Right ventricle myocardium inferior (tissue), 1 donor: ENCODE measurements around the gene NXPE2. TPM values are rescaled to one million over a fixed set of nuclear protein-coding genes. Genes with fewer than 3 reads are reported as not detected.

Experiments
- ATAC-seq: fragments of 200-7000 bp; cut with Tn5 transposase; one replicate; pipeline ENCODE4 v1.9.1; 2020; ENCODE audit warnings: mild to moderate bottlenecking, moderate library complexity
- DNase-seq: peaks from one replicate; pipeline ENCODE4 v3.0.0; 2021; ENCODE audit errors: missing footprints
- intact Hi-C: fragments of 100-400 bp; cut with DNase I; formaldehyde crosslinking; loops from one replicate; pipeline ENCODE4 v1.11.0; 2022
- total RNA-seq: library from RNA; stranded (reverse); fragmentation: NEBNext Ultra II Directional; extraction: Animal tissue kit (Norgen Biotek cat#: 25700); gene quantifications from one replicate; pipeline ENCODE4 v1.2.1, GENCODE V29; 2021
- donor health status: DM: no; HTN: yes; CAD: no; lungs with severe emphysema.

Gene NXPE2
- total RNA-seq, 1 donor from 2014 or later, result 0.14 TPM

GRCh38 chr11:114725623-114726022 lies 47.3 kb downstream of the NXPE2 start:
- DNase-seq (no peak), ATAC-seq (no peak)
- intact Hi-C loops, result no loop called here

DNA sequence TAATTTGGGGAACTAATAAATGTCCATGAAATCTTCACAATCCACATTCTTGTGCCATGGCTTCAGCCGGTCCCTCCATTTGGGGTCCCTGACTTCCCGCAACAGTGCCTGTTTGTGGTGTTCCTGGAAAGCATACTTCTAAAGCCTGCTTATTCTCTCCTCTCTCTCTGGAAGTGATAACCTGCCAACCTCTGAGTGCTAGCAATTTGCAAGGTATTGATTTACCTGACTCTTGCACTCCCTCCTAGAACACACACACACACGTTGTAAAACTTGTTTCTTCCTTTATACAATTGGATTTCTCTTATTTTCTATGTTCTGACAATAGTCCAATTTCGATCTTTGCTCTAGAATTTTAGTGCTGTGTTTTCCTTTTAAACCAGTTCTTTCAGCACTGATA lies 58.5 kb downstream of the NXPE2 start:
- intact Hi-C loops, result no loop called here
- ATAC-seq (no peak), DNase-seq (no peak)

DNA sequence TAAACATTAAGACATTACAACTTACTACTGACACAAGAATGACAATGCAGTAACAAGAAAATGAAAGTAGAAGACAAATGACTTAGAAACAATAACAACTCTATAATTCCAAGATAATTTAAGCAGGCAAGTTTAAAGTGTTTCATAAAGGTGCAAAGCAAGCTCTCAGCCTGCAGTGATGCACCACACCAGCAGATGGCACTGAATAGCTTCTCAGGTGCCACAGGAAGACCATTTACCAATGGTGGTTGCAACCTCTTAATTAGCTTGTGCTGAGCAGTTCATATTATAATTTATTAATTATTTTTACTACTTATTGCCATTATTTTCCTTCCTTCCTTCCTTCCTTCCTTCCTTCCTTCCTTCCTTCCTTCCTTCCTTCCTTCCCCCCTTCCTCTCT lies 60.6 kb downstream of the NXPE2 start:
- intact Hi-C loops, result no loop called here
- DNase-seq (no peak), ATAC-seq (no peak)

DNA sequence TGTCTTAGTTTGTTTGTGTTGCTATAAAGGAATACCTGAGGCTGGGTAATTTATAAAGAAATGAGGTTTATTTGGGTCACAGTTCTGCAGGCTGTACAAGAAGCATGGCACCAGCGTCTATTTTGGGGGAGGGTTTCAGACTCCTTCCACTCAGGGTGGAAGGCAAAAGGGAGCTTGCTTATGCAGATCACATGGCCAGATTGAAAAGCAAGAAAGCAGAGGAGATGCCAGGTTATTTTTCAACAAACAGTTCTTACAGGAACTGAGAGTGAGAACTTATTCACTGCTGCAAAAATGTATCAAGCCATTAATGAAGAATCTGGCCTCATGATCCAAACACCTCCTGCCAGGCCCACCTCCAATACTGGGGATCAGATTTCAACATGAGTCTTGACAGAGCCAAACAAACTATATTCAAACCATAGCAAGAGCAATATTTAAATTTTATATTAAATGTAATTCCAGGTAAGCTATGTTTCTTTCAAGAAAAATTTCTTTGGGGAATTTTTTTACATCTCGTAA lies 66.9 kb downstream of the NXPE2 start:
- ATAC-seq (no peak), DNase-seq (no peak)

DNA sequence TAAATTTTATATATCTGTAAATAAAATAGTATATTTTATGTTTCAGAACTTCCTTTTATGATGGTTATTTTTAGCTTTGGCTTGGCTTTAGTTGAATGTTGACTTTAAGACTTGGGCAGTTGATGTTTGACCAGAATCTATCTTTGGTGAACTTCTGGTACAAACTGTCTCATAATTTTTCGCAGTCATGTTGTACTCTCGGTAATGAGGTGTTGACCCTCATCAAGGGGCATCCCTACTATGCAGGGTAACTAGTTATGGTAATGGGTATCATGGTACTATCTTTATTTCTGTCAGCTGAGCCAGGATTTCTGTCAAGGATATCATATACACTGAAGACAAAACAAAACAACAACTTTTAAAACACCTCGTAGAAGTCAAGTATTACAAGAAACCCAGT lies 67.7 kb downstream of the NXPE2 start:
- intact Hi-C loops, result no loop called here
- ATAC-seq (no peak), DNase-seq (no peak)

More for the DNA sequence above, 66.9 kb downstream of the NXPE2 start:
- intact Hi-C loops, result no loop called here

Other genes with a start within 250 kb of the NXPE2 start
- gene REXO2, start 239.1 kb upstream of the NXPE2 start, total RNA-seq, result 174 TPM
- gene NXPE1, start 118.6 kb upstream of the NXPE2 start, total RNA-seq, result not detected
- not detected for gene NXPE4, start 82.7 kb upstream of the NXPE2 start, total RNA-seq